Measurements from ENCODE around the gene ACSL1. TPM values are rescaled to one million over a fixed set of nuclear protein-coding genes. Genes with fewer than 3 reads are reported as not detected.

ACSL1 gene
- total RNA-seq, 2 donors from 2014 or later = 297 to 380 TPM

DNA sequence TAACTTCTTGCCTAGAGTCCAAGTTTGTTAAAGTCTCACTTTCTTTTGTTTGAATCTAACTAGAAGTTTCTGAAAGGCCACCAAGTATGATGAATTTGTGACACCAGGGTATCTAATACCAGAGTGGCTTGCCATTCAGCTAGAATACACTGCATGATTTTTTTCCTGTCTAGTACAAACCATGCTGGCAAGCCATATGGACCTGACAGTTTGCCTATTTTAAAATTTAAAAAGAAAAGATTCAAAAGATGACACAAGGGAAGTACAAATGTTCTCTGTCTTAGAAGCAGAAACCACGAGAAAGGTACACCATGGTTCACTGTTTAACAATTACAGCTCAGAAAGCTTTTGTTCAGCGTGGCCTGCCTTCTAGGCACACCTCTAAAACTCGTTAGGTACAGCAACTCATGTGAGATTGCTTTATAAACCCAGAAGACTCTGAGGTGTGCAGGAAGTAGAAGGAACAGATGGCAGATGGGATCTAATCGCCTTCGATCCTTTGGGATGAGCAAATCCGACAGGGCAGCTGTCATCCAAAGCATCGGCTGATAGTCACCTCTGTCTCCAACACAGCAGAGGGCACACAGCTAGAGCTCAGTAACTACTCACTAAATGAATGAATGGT, 56.5 kb downstream of the ACSL1 start:
- intact Hi-C loops (cut with DNase I) = no loop called here
- DNase-seq (no peak), ATAC-seq (no peak)

GRCh38 chr4:184768296-184768695, 57.5 kb downstream of the ACSL1 start:
- no peak for ATAC-seq
- intact Hi-C loops (cut with DNase I) = no loop called here
- no peak for DNase-seq

- no peak for DNase-seq
- ATAC-seq = peak in 1 of 2 donors; percentile 19
- intact Hi-C loops (cut with DNase I) = no loop called here
Measured at GRCh38 chr4:184766446-184766845, 59.3 kb downstream of the ACSL1 start.

GRCh38 chr4:184765473-184766340, 60.1 kb downstream of the ACSL1 start:
- intact Hi-C loops (cut with DNase I) = no loop called here
- no peak for DNase-seq
- ATAC-seq = no peak

- DNase-seq (no peak), ATAC-seq (no peak)
- intact Hi-C loops (cut with DNase I) = no loop called here
Measured at GRCh38 chr4:184764601-184765000, 61.2 kb downstream of the ACSL1 start.

DNA sequence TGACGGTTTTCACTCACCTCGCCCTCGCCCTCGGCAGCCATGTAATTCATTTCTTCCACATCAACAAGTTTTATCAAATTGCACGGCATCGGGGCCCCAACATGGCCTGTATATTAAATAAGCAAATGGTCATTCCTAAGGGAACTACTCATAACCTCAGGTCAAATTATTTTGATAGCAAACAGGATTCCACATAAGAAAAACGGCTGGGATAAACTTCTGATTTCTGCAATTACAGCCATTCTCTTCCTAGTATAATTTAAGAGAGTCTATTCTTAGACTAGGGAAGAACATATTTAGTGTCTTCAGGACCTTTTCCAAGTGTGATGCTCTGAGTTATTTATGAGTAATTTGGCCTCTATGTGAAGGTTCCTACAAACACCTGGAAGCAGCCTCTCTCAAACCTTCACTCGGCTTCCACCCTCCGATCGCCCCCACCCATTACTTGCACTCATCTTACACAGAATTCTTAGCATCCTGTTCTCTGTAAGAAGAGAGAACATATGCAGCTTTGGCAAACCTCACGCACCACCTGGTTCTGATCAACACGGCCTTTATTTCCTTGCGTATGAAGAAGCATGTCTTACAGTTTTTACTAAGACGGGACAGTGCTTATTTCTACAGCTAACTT, 62.5 kb downstream of the ACSL1 start:
- ATAC-seq = no peak

DNA sequence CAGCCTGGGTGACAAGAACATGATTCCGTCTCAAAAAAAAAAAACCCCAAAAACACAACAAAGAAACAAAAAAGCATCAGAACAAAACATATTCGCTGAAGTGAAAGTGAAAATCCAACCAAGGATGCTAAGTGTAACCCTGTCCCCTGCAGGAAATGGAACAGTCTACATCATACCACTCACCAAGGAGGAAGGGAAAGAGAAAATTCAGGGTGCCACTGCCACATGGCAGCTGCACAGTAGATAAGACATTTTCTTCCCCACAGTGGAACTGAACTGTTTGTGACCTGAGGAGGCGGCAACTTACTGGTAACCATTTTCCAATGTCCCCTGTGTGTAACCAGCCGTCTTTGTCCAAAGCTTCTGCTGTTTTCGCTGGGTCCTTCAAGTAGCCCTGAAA, 63.7 kb downstream of the ACSL1 start:
- DNase-seq (no peak), ATAC-seq (no peak)
- intact Hi-C loops (cut with DNase I) = no loop called here

More for the DNA sequence above, 62.5 kb downstream of the ACSL1 start:
- intact Hi-C loops (cut with DNase I) = no loop called here
- no peak for DNase-seq

- DNase-seq (no peak), ATAC-seq (no peak)
- intact Hi-C loops (cut with DNase I) = no loop called here
Measured at GRCh38 chr4:184760681-184761080, 65.1 kb downstream of the ACSL1 start.

- DNase-seq (no peak), ATAC-seq (peak; percentile 27 to 32)
- intact Hi-C loops (cut with DNase I) = no loop called here
Measured at GRCh38 chr4:184757810-184758209, 68.0 kb downstream of the ACSL1 start.

GRCh38 chr4:184756399-184756798, 69.4 kb downstream of the ACSL1 start:
- intact Hi-C loops (cut with DNase I) = no loop called here
- peak; percentile 79 to 83 for ATAC-seq
- DNase-seq = no peak

GRCh38 chr4:184755278-184755677, 70.5 kb downstream of the ACSL1 start:
- intact Hi-C loops (cut with DNase I) = no loop called here
- no peak for DNase-seq
- ATAC-seq = peak in 1 of 2 donors; percentile 79

GRCh38 chr4:184752496-184753275, 73.1 kb downstream of the ACSL1 start:
- DNase-seq = no peak
- intact Hi-C loops (cut with DNase I) = no loop called here
- ATAC-seq = no peak

GRCh38 chr4:184751585-184751956, 74.2 kb downstream of the ACSL1 start:
- DNase-seq (no peak), ATAC-seq (no peak)
- intact Hi-C loops (cut with DNase I) = no loop called here

GRCh38 chr4:184750926-184751584, 74.7 kb downstream of the ACSL1 start:
- peak in 1 of 2 donors; percentile 36 for ATAC-seq
- intact Hi-C loops (cut with DNase I) = no loop called here
- no peak for DNase-seq

- DNase-seq (peak; percentile 55), ATAC-seq (peak; percentile 55 to 61)
- intact Hi-C loops (cut with DNase I) = loop anchor here in 1 of 2 donors (5.0 kb wide), 1 partner anchor 69 kb away; no protein-coding TSS in a partner anchor
Measured at GRCh38 chr4:184748251-184748652, 77.5 kb downstream of the ACSL1 start.

DNA sequence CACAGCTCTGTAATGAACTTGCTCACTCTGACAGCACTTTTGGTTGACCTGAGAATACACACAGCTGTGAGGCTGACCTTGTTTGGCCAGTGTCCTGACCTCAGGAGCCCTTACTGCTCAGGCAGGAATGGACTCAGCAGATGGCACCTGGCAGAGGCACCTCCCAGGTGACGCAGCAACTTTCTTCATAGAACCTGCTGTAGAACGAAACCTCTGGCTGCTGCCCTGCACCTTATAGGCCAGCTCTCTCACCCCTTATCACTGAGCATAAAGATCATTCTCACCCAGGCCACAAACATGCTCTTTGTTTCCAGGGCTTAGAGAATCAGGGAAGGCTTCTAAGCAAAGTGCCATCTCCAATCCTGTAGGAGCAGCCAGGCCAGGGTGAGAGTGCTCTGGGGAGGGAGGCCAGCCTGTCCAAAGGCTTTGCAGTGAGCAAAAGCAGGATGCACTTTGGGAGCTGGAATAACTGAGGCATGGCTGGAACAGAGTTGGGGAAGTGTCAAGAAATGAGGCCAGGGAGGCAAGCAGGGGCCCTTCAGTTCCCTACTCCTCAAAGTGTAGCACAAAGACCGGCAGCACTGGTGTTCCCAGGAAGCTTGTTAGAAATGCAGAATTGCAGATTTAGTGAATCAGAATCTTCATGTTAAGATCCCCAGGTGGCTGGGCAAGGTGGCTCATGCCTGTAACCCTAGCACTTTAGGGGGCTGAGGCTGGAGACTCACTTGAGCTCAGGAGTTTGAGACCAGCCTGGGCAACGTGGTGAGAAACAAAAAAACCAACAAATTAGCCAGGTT, 78.5 kb downstream of the ACSL1 start:
- intact Hi-C loops (cut with DNase I) = loop anchor here in 1 of 2 donors (5.0 kb wide), 1 partner anchor 70 kb away; no protein-coding TSS in a partner anchor
- DNase-seq = no peak
- ATAC-seq = peak in 1 of 2 donors; percentile 31

DNA sequence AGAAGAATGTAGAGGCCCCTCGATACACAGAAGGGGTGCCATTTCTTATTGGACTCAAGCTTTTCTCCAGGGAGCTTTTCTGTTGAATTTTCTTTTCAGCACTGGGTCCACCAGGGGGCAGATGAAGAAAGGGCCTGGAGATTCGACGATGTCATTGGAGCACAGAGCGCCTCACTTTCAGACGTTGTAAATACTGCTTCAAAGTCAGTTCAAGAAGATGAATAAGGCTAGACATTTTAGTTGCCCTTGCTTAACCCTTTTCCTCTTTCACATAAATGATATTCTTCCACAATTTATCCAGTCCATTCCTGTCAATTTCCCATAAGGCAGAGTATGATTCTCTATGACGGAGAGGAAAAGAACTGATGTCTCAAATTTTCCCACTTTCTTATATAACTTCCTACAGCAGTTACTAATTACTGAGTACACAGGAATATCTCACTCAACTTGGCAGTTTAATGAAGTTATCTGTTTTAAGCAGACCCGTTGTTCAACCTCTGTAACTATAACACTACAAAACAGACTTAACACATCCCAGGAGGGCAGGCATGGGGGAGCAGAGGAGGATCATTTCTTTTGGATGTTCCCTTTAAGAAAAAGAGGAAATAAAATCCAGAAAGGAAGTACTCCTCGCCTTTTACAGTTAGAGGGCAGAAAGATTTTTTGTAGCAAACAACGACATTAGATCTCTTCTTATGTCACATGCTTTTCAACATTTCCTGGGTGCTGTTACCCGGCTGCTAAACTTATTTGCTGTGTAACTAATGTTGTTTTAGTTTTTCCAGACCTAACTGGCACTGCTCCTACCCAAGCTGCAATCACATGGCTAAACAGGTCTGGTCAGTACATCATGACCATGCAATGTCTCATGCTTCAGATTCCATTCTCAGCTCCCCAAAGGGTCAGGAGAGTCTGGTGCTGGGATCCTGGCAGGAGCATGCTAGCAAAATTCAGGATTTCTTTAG, 79.7 kb downstream of the ACSL1 start:
- DNase-seq (peak; percentile 82), ATAC-seq (peak; percentile 78 to 85)
- intact Hi-C loops (cut with DNase I) = loop anchor here in 1 of 2 donors (2.0 to 5.0 kb wide), 2 partner anchors 71 to 239 kb away; no protein-coding TSS in a partner anchor

All from left cardiac atrium (tissue), 4 donors.